A549 (cell line): ENCODE results near the gene EXOC4. TPM values are rescaled to one million over a fixed set of nuclear protein-coding genes. Genes with fewer than 3 reads are reported as not detected.

Source experiments
- ATAC-seq, 2 experiments: fragments of 200-7000 bp in 1 of 2; fragments of >200 bp in 1 of 2; cut with Nextera tagmentation in 1 of 2; cut with Tn5 transposase in 1 of 2; 3 replicates each; pipeline versions ENCODE4 v1.8.0 to v1.9.1; 2018 to 2020; ENCODE audit warnings: mild to moderate bottlenecking in 1 of 2, moderate library complexity in 1 of 2
- CTCF ChIA-PET: fragments of 300-600 bp; sonication (Branson Sonifier 250); formaldehyde crosslinking; extraction: SDS; loops from one replicate; lab custom pipeline; 2021; ENCODE audit warnings: antibody characterized with exemption, inconsistent platforms; lab: Yijun Ruan, JAX
- POLR2A ChIA-PET: fragments of 350-600 bp; formaldehyde crosslinking; extraction: SDS; loops from one replicate; lab custom pipeline; 2021; ENCODE audit warnings: antibody characterized with exemption, inconsistent platforms; lab: Yijun Ruan, JAX
- DNase-seq, 2 experiments: peaks; one replicate each; pipeline versions ENCODE4 v3.0.0 to v3.0.0-alpha.2; 2011 to 2016; ENCODE audit warnings: low read depth in 1 of 2, low spot score in 1 of 2
- FAIRE-seq: peaks from 2 replicates; lab custom pipeline; 2011; peaks lifted over from hg19 to GRCh38; lab: Jason Lieb, UNC
- H3K27ac ChIP-seq, 2 experiments: fragments of >200 bp; sonication (Bioruptor Twin); formaldehyde crosslinking; 3 replicates each; pipeline ENCODE4 v1.5.1; 2016 to 2017
- H3K4me1 ChIP-seq: fragments of >200 bp; sonication (Bioruptor Twin); formaldehyde crosslinking; 3 replicates; pipeline ENCODE4 v1.6.1; 2016
- H3K4me2 ChIP-seq: fragments of >200 bp; sonication (Bioruptor Twin); formaldehyde crosslinking; 3 replicates; pipeline ENCODE4 v1.6.1; 2016
- H3K4me3 ChIP-seq: fragments of >200 bp; sonication (Bioruptor Twin); formaldehyde crosslinking; 3 replicates; pipeline ENCODE4 v1.5.1; 2016
- H3K9me3 ChIP-seq: fragments of >200 bp; sonication (Bioruptor Twin); formaldehyde crosslinking; 3 replicates; pipeline ENCODE4 v1.6.1; 2016
- HOXA7 ChIP-seq: fragments of 250-450 bp; sonication (Bioruptor Pico); IDR thresholded peaks from 2 replicates; pipeline ENCODE4 v1.5.0; 2020; ENCODE audit warnings: mild to moderate bottlenecking, moderate library complexity
- KDM1A ChIP-seq: fragments of 200-600 bp; sonication (generic); IDR thresholded peaks from 2 replicates; pipeline ENCODE4 v1.6.1; 2016; ENCODE audit warnings: low read depth, mild to moderate bottlenecking
- NR3C1 ChIP-seq: fragments of >200 bp; sonication (Bioruptor Twin); formaldehyde crosslinking; IDR thresholded peaks from 3 replicates; pipeline ENCODE4 v1.6.1; 2017
- POLR2A ChIP-seq: IDR thresholded peaks from 2 replicates; pipeline ENCODE4 v1.6.1; 2012; ENCODE audit warnings: mild to moderate bottlenecking, low read length
- TP53 ChIP-seq: fragments of 250-450 bp; sonication (Bioruptor Pico); IDR thresholded peaks from 2 replicates; pipeline ENCODE4 v1.5.0; 2021; ENCODE audit warnings: mild to moderate bottlenecking, moderate library complexity
- WGBS: methylation state at CpG from one replicate; pipeline ENCODE4 v1.1.6; 2017; ENCODE audit errors: missing lambda C conversion rate; 5-methylcytosine and 5-hydroxymethylcytosine counted together
- polyA plus RNA-seq, 4 experiments: library from polyadenylated mRNA; depleted of rRNA in 3 of 4; stranded (reverse); fragments of >200 nt; fragmentation: RNase III in 1 of 4; extraction: RNeasy Plus Mini Kit Qiagen cat#74134 plus additional on column Dnase treatment in 1 of 4; gene quantifications; 2 replicates in 3 of 4; 3 replicates in 1 of 4; pipeline ENCODE4 v1.2.3, GENCODE V29; 2011 to 2017
- small RNA-seq, 6 experiments: library from RNA; depleted of rRNA; stranded (forward); fragments of <200 nt; gene quantifications; one replicate each; pipeline ENCODE3, GENCODE V24; 2012
- TF ChIP-seq, protein P1 (sequence below): IDR thresholded peaks from 2 replicates; pipeline ENCODE4 v1.6.1; 2012

Gene EXOC4
- polyA plus RNA-seq, 2 of the 4 experiments (the other 2 are of a cell fraction), result 33.4 to 73.1 TPM

DNA sequence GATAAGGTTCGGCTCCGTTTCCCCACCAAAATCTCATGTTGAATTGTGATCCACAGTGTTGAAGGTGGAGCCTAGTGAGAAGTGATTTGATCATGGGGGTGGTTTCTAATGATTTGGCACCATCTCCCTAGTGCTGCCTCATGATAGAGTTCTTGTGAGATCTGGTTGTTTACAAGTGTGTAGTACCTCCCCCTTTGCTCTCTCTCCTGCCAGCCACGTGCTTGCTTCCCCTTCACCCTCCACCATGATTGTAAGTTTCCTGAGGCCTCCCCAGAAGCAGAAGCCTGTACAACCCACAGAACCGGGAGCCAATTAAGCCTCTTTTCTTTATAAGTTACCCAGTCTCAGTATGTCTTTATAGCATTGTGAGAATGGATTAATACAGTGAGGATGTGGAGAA is 862.1 kb downstream of the EXOC4 start:
- DNase-seq (no peak), ATAC-seq (no peak)
- POLR2A ChIA-PET, result no interaction called here
- TF ChIP-seq HOXA7 (CRISPR knock-in tag), result no peak
- TF ChIP-seq, protein P1, sequence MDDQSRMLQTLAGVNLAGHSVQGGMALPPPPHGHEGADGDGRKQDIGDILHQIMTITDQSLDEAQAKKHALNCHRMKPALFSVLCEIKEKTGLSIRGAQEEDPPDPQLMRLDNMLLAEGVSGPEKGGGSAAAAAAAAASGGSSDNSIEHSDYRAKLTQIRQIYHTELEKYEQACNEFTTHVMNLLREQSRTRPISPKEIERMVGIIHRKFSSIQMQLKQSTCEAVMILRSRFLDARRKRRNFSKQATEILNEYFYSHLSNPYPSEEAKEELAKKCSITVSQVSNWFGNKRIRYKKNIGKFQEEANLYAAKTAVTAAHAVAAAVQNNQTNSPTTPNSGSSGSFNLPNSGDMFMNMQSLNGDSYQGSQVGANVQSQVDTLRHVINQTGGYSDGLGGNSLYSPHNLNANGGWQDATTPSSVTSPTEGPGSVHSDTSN, result no peak
- no peak for TF ChIP-seq TP53 (CRISPR knock-in tag)
- TF ChIP-seq POLR2A, result no peak
- TF ChIP-seq KDM1A, result no peak
- no peak for TF ChIP-seq NR3C1
- TF ChIP-seq, all 56 proteins: peak for 0
- WGBS, result 57% methylated on average over 4 of the region's 4 CpGs
- FAIRE-seq, result no peak
- Histone ChIP-seq H3K4me1 (no peaks in the 10 kb centered on the region), H3K9me3 (no peaks in the 10 kb centered on the region), H3K4me3 (no peak overlapping the region), H3K4me2 (no peak overlapping the region), H3K27ac (no peak overlapping the region)
- CTCF ChIA-PET, result no interaction called here

Small RNA genes within 50 kb of the gene (small RNA-seq; reads per million reads assigned to genes)
- 0 reads per million in 6 experiments for gene MIR6133

Other genes with a start within 250 kb of the EXOC4 start
- gene CHCHD3, start 171.0 kb upstream of the EXOC4 start, polyA plus RNA-seq (2011; rRNA removed), result 119 and 139 TPM in 2 replicates
- gene CHCHD3, start 171.0 kb upstream of the EXOC4 start, polyA plus RNA-seq (2017; fragmentation: RNase III; extraction: RNeasy Plus Mini Kit Qiagen cat#74134 plus additional on column Dnase treatment), result 93.1 to 98.6 TPM (median 96.7 TPM) in 3 replicates